SK-N-SH (cell line): ENCODE results near the gene OSGEP.

Experiments
- EP300 ChIP-seq, 2 experiments: IDR thresholded peaks; 2 replicates each; pipeline versions ENCODE4 v1.4.0 to v1.6.1; 2012; ENCODE audit warnings: borderline replicate concordance in 1 of 2, low read depth in 1 of 2, low read length in 1 of 2
- JUND ChIP-seq: IDR thresholded peaks from 2 replicates; pipeline ENCODE4 v1.4.0; 2012
- MXI1 ChIP-seq: IDR thresholded peaks from 2 replicates; pipeline ENCODE4 v1.6.1; 2012; ENCODE audit warnings: mild to moderate bottlenecking, low read depth, low read length, improper control_type of control experiment
- NRF1 ChIP-seq: IDR thresholded peaks from 2 replicates; pipeline ENCODE4 v1.6.1; 2012; ENCODE audit warnings: low read depth, mild to moderate bottlenecking, low read length
- TF ChIP-seq, protein P1 (sequence below): fragments of 200-600 bp; sonication (generic); IDR thresholded peaks from 2 replicates; pipeline ENCODE4 v1.6.1; 2017; ENCODE audit warnings: antibody characterized with exemption, mild to moderate bottlenecking, moderate library complexity

DNA sequence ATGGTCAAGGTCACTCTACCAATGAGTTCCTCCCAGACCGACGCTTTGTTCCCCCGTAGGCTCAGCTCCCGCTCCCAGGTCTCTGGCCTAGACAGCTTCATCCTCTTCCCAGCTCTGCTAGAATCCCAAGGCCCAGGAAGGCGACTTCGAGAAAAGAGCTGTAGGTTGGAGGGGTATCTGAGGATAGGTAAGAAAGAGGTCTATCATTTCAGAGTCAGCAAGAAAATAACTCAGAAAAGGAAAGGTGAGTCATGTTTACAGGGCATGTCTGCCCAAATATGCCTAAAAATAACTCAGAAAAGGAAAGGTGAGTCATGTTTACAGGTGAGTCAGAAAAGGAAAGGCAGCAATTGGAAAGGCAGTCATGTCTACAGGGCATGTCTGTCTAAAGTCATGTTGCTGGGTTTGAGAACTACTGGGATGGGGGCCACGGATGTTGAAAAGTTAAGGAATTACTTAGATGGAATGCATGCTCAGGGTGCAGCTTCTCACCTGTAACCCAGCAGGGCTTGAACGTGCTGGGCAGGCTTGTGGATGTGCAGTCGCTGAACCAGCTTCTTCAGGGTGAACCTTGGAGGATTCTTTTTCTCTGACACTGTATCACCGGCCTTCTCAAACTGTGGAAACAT, 53.5 kb downstream of the OSGEP start:
- no peak for TF ChIP-seq EP300 (IDR thresholded peaks at IDR 0.05; ENCODE audit: borderline replicate concordance in 1 of 2, low read depth in 1 of 2, low read length in 1 of 2)
- no peak for TF ChIP-seq JUND
- TF ChIP-seq, protein P1, sequence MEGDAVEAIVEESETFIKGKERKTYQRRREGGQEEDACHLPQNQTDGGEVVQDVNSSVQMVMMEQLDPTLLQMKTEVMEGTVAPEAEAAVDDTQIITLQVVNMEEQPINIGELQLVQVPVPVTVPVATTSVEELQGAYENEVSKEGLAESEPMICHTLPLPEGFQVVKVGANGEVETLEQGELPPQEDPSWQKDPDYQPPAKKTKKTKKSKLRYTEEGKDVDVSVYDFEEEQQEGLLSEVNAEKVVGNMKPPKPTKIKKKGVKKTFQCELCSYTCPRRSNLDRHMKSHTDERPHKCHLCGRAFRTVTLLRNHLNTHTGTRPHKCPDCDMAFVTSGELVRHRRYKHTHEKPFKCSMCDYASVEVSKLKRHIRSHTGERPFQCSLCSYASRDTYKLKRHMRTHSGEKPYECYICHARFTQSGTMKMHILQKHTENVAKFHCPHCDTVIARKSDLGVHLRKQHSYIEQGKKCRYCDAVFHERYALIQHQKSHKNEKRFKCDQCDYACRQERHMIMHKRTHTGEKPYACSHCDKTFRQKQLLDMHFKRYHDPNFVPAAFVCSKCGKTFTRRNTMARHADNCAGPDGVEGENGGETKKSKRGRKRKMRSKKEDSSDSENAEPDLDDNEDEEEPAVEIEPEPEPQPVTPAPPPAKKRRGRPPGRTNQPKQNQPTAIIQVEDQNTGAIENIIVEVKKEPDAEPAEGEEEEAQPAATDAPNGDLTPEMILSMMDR: no peak
- TF ChIP-seq NRF1: no peak
- no peak for TF ChIP-seq MXI1
